Activated CD4-positive, alpha-beta T cell treated with anti-CD3 and anti-CD28 coated beads for 36 hours (primary cell): ENCODE measurements around the gene HDC. TPM values are rescaled to one million over a fixed set of nuclear protein-coding genes. Genes with fewer than 3 reads are reported as not detected.

Experiments
- ATAC-seq: fragments of 200-7000 bp; cut with Tn5 transposase; one replicate; pipeline ENCODE4 v1.10.0; 2021; ENCODE audit warnings: mild to moderate bottlenecking, moderate library complexity
- CTCF ChIA-PET: fragments of 350-600 bp; sonication (Branson Sonifier 250); formaldehyde crosslinking; loops from one replicate; lab custom pipeline; 2021; ENCODE audit warnings: antibody characterized with exemption; lab: Charles Lee
- POLR2A ChIA-PET: fragments of 350-600 bp; sonication (Branson Sonifier 250); formaldehyde crosslinking; loops from one replicate; lab custom pipeline; 2021; ENCODE audit warnings: antibody characterized with exemption, inconsistent platforms; lab: Charles Lee
- DNase-seq: peaks from one replicate; pipeline ENCODE4 v3.0.0-alpha.2; 2020
- H3K27ac Mint-ChIP-seq: one replicate; pipeline ENCODE4 v1.8.0; 2021; ENCODE audit warnings: mixed read lengths
- H3K27me3 Mint-ChIP-seq: one replicate; pipeline ENCODE4 v1.8.0; 2021; ENCODE audit warnings: mixed read lengths
- H3K36me3 Mint-ChIP-seq: one replicate; pipeline ENCODE4 v1.8.0; 2021; ENCODE audit warnings: low read depth, mixed read lengths
- H3K4me1 Mint-ChIP-seq: one replicate; pipeline ENCODE4 v1.8.0; 2021; ENCODE audit warnings: mixed read lengths
- H3K4me3 Mint-ChIP-seq: one replicate; pipeline ENCODE4 v1.8.0; 2021; ENCODE audit warnings: mild to moderate bottlenecking, moderate library complexity, mixed read lengths
- H3K9me3 Mint-ChIP-seq: one replicate; pipeline ENCODE4 v1.8.0; 2021; ENCODE audit warnings: low read depth, mixed read lengths
- intact Hi-C, 2 experiments: fragments of 100-400 bp; cut with DNase I in 1 of 2; cut with micrococcal nuclease in 1 of 2; formaldehyde crosslinking; loops; one replicate each; pipeline versions ENCODE4 v1.14.2 to v1.15.1; 2022 to 2024; cut with DNase I, micrococcal nuclease
- total RNA-seq, 2 experiments: library from RNA; stranded (reverse); gene quantifications; one replicate each; pipeline ENCODE4 v1.2.3, GENCODE V29; 2021

HDC gene
- total RNA-seq, 2 experiments from 2014 or later = 0.18 to 0.32 TPM

DNA sequence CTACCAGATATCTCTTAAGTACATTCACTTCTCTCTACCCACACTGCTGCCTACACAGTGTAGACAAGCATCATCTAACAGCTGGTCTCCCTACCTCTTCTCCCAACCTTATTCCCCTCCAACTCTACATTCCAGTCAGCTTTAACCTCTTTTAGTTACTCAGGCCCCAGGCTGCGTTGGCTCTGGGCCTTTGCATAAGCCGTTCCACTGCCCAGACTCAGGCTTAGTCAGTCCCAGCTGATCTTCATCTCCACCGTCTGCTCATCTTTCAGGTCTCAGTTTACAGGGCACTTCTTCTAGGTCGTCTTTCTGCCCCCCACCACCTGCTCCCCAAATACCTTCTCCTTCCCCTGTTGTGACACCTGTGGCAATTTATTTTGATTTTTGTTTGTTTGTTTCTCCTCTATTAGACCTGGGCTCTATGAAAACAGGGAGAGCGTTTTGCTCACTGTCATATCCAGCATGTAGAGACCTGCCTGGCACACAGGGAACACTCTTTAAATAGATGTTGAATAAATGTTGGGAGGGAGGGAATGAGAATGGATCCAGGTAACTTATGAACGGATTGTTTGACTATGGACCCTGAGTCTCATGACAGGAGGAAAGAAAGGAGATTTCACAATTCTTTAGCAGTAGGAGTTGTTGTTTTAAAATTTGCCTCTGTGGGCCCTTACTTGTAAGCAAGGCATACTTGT is 72.5 kb downstream of the HDC start:
- peaks cover 2% of the 10 kb centered on the region for H3K4me1 Mint-ChIP-seq
- DNase-seq = no peak
- ATAC-seq = no peak
- POLR2A ChIA-PET = no interaction called here
- H3K9me3 Mint-ChIP-seq = no peaks in the 10 kb centered on the region
- CTCF ChIA-PET = no interaction called here
- intact Hi-C loops = no loop called here
- H3K27me3 Mint-ChIP-seq = no peaks in the 10 kb centered on the region
- H3K4me3 Mint-ChIP-seq = no peak overlapping the region
- peaks cover 10% of the 10 kb centered on the region for H3K36me3 Mint-ChIP-seq
- H3K27ac Mint-ChIP-seq = no peak overlapping the region

DNA sequence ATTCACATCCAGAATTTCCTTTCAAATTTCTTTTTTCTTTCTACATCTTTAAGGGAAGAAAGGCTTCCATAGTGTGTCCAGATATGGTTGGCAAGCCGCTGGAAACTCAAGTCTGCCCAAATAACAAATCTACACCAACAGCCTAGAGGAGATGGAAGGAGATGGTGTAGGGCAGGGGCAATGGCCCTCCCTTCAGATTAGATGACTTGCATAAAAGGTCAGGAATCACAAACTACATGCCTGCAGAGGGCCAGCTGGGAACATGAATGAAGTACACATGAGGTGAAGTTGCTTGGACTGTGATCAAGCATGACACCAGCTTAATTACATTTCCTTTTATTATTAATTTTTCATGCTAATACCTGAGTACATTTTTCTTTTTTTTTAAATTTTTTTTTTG is 73.4 kb downstream of the HDC start:
- DNase-seq = no peak
- no peak overlapping the region for H3K27ac Mint-ChIP-seq
- intact Hi-C loops = no loop called here
- no peak overlapping the region for H3K4me3 Mint-ChIP-seq
- POLR2A ChIA-PET = no interaction called here
- H3K4me1 Mint-ChIP-seq = peaks cover 2% of the 10 kb centered on the region
- peaks cover 15% of the 10 kb centered on the region for H3K36me3 Mint-ChIP-seq
- no peaks in the 10 kb centered on the region for H3K27me3 Mint-ChIP-seq
- ATAC-seq = no peak
- CTCF ChIA-PET = no interaction called here
- no peaks in the 10 kb centered on the region for H3K9me3 Mint-ChIP-seq

Other genes starting within 250 kb of the HDC start
- 1 to 10 TPM; 5.0 to 5.1 TPM for gene ATP8B4, start 146.5 kb downstream of the HDC start, total RNA-seq
- 10 to 100 TPM; 20.7 to 22.1 TPM for gene SLC27A2, start 83.5 kb downstream of the HDC start, total RNA-seq
- gene GABPB1, start 89.5 kb upstream of the HDC start, total RNA-seq = 10 to 100 TPM; 46.3 to 53.4 TPM
- 10 to 100 TPM; 39.8 to 45.3 TPM for gene USP8, start 158.7 kb upstream of the HDC start, total RNA-seq